DOHH2 (cell line): ENCODE measurements around the gene MUC6.

Source experiments
- H3F3A ChIP-seq: fragments of 200-600 bp; sonication (generic), shearing (Covaris generic); 2 replicates; pipeline ENCODE4 v1.6.0; 2016; ENCODE audit warnings: antibody characterized with exemption, mild to moderate bottlenecking; ENCODE audit not compliant: control insufficient read depth, insufficient read depth
- H3K27ac ChIP-seq: fragments of 200-600 bp; sonication (generic); 2 replicates; pipeline ENCODE4 v1.5.1; 2014; ENCODE audit warnings: low read depth, mild to moderate bottlenecking, low read length, moderate library complexity
- H3K27me3 ChIP-seq: fragments of 200-600 bp; sonication (generic); 2 replicates; pipeline ENCODE4 v1.6.1; 2014; ENCODE audit warnings: mild to moderate bottlenecking, low read length, mixed read lengths; ENCODE audit not compliant: control insufficient read depth
- H3K36me3 ChIP-seq: fragments of 200-600 bp; sonication (generic); 2 replicates; pipeline ENCODE4 v1.6.1; 2014; ENCODE audit warnings: mild to moderate bottlenecking, low read length, moderate library complexity, mixed read lengths; ENCODE audit not compliant: control insufficient read depth
- H3K4me1 ChIP-seq: fragments of 200-600 bp; sonication (generic); 2 replicates; pipeline ENCODE4 v1.6.1; 2014; ENCODE audit warnings: mild to moderate bottlenecking, low read length, mixed read lengths; ENCODE audit not compliant: control insufficient read depth
- H3K4me2 ChIP-seq: fragments of 200-600 bp; sonication (generic); 2 replicates; pipeline ENCODE4 v1.6.0; 2014; ENCODE audit warnings: mild to moderate bottlenecking, low read length, moderate library complexity
- H3K4me3 ChIP-seq: fragments of 200-600 bp; sonication (generic); 2 replicates; pipeline ENCODE4 v1.5.1; 2014; ENCODE audit warnings: mild to moderate bottlenecking, low read length, mixed read lengths
- H3K79me2 ChIP-seq: fragments of 200-600 bp; sonication (generic); 2 replicates; pipeline ENCODE4 v1.6.1; 2014; ENCODE audit warnings: mild to moderate bottlenecking, low read length, mixed read lengths; ENCODE audit not compliant: control insufficient read depth
- H3K9me2 ChIP-seq: fragments of 200-600 bp; sonication (generic); replicated peaks from 2 replicates; pipeline ENCODE4 v1.6.1; 2014; ENCODE audit warnings: mild to moderate bottlenecking, low read length, mixed read lengths; ENCODE audit not compliant: control insufficient read depth
- H3K9me3 ChIP-seq: fragments of 200-600 bp; sonication (generic); 2 replicates; pipeline ENCODE4 v1.6.1; 2014; ENCODE audit warnings: antibody characterized with exemption, low read length, mixed read lengths; ENCODE audit not compliant: control insufficient read depth, insufficient read depth
- H4K20me1 ChIP-seq: fragments of 200-600 bp; sonication (generic); 2 replicates; pipeline ENCODE4 v1.6.0; 2014; ENCODE audit warnings: low read depth, mild to moderate bottlenecking, antibody characterized with exemption, low read length, moderate library complexity; ENCODE audit not compliant: control insufficient read depth, insufficient read depth
- EZH2phosphoT487 ChIP-seq: fragments of 200-600 bp; sonication (generic); IDR thresholded peaks from 2 replicates; pipeline ENCODE4 v1.6.1; 2017; ENCODE audit warnings: borderline replicate concordance, mild to moderate bottlenecking, antibody characterized with exemption, low read length, moderate library complexity, mixed read lengths
- TF ChIP-seq, protein P1 (sequence below): fragments of 200-600 bp; sonication (generic); IDR thresholded peaks from one replicate; pipeline ENCODE4 v1.5.1; 2014; ENCODE audit warnings: antibody characterized with exemption, mild to moderate bottlenecking, low read depth, low read length; ENCODE audit not compliant: poor library complexity, severe bottlenecking

The MUC6 gene

GRCh38 chr11:1081601-1082311, 45.2 kb upstream of the MUC6 start:
- Histone ChIP-seq H3K9me3 (peaks cover 9% of the 10 kb centered on the region; the same call in 1 of the 2 replicates), H3K9me2 (no peaks in the 10 kb centered on the region), H3K27ac (no peak overlapping the region), H3K4me2 (no peak overlapping the region), H3K27me3 (no peaks in the 10 kb centered on the region), H4K20me1 (no peaks in the 10 kb centered on the region), H3F3A (no peaks in the 10 kb centered on the region), H3K4me1 (no peaks in the 10 kb centered on the region), H3K79me2 (no peaks in the 10 kb centered on the region), H3K36me3 (no peaks in the 10 kb centered on the region), H3K4me3 (no peak overlapping the region)
- TF ChIP-seq EZH2phosphoT487, result no peak
- TF ChIP-seq, protein P1, sequence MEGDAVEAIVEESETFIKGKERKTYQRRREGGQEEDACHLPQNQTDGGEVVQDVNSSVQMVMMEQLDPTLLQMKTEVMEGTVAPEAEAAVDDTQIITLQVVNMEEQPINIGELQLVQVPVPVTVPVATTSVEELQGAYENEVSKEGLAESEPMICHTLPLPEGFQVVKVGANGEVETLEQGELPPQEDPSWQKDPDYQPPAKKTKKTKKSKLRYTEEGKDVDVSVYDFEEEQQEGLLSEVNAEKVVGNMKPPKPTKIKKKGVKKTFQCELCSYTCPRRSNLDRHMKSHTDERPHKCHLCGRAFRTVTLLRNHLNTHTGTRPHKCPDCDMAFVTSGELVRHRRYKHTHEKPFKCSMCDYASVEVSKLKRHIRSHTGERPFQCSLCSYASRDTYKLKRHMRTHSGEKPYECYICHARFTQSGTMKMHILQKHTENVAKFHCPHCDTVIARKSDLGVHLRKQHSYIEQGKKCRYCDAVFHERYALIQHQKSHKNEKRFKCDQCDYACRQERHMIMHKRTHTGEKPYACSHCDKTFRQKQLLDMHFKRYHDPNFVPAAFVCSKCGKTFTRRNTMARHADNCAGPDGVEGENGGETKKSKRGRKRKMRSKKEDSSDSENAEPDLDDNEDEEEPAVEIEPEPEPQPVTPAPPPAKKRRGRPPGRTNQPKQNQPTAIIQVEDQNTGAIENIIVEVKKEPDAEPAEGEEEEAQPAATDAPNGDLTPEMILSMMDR, result no peak

DNA sequence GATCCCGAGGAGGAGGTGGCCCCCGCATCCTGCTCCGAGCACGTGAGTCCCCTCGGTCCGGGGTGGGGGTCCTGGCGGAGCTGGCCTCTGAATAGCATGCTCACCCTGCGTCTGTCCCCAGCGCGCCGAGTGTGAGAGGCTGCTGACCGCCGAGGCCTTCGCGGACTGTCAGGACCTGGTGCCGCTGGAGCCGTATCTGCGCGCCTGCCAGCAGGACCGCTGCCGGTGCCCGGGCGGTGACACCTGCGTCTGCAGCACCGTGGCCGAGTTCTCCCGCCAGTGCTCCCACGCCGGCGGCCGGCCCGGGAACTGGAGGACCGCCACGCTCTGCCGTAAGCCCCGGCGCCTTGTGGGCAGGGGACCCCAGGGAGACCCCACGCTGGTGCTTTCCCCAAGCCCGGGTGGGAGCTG, 41.7 kb upstream of the MUC6 start:
- Histone ChIP-seq H3K9me2 (no peaks in the 10 kb centered on the region), H3K79me2 (no peaks in the 10 kb centered on the region), H3K27ac (no peak overlapping the region), H3K36me3 (no peaks in the 10 kb centered on the region), H4K20me1 (no peaks in the 10 kb centered on the region), H3F3A (no peaks in the 10 kb centered on the region), H3K4me2 (no peak overlapping the region), H3K4me1 (no peaks in the 10 kb centered on the region), H3K4me3 (no peak overlapping the region), H3K9me3 (peaks cover 9% of the 10 kb centered on the region; the same call in 1 of the 2 replicates), H3K27me3 (no peaks in the 10 kb centered on the region)
- TF ChIP-seq, protein P1, result no peak
- TF ChIP-seq EZH2phosphoT487, result no peak

GRCh38 chr11:1077417-1078119, 41.0 kb upstream of the MUC6 start:
- H3K27ac ChIP-seq, result no peak overlapping the region
- peaks cover 9% of the 10 kb centered on the region; the same call in 1 of the 2 replicates for H3K9me3 ChIP-seq
- no peaks in the 10 kb centered on the region for H3K4me1 ChIP-seq
- no peaks in the 10 kb centered on the region for H3F3A ChIP-seq
- TF ChIP-seq EZH2phosphoT487, result no peak
- TF ChIP-seq, protein P1, result no peak
- no peaks in the 10 kb centered on the region for H3K27me3 ChIP-seq
- no peaks in the 10 kb centered on the region for H3K9me2 ChIP-seq
- no peaks in the 10 kb centered on the region for H3K36me3 ChIP-seq
- H3K4me3 ChIP-seq, result no peak overlapping the region
- no peaks in the 10 kb centered on the region for H4K20me1 ChIP-seq
- no peak overlapping the region for H3K4me2 ChIP-seq
- H3K79me2 ChIP-seq, result no peaks in the 10 kb centered on the region
